Measurements from ENCODE around the gene MVP.

MVP gene

DNA sequence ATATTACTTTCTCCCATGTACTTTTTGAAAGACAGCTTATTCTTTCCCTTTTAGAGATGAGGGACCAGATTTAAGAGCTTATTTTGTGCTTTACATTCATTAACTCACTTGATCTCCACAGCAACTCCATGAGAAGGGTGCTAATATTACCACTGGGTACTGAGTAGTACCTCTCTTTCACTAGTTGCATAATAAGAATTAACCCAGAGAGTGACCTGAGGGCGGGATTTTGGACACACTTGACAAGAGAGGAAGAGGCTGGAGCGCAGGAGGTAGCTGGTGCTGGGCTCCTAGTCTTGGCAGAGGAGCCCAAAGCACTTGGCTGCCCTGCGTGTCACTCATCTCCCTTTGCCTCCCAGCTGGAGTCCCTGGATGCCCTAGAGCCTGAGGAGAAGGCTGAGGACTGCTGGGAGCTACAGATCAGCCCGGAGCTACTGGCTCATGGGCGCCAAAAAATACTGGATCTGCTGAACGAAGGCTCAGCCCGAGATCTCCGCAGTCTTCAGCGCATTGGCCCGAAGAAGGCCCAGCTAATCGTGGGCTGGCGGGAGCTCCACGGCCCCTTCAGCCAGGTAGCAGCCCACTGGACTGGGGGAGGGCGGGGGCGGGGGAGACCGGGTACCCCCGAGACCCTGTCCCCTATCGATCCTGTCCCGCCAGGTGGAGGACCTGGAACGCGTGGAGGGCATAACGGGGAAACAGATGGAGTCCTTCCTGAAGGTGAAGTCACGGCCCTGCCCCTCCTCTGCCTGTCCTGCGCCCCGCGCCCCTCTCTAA, 15.6 kb upstream of the MVP start:
- DNase-seq (ENCODE audit: low read depth in 2 of 2), result no peak

- peak; percentile 95 to 96 for DNase-seq (ENCODE audit: low read depth in 2 of 2)
Observed at GRCh38 chr16:29805232-29806098, 14.8 kb upstream of the MVP start.

- peak in 1 of 2 donors; percentile 61 for DNase-seq (ENCODE audit: low read depth in 2 of 2)
Observed at GRCh38 chr16:29806099-29806579, 14.1 kb upstream of the MVP start, which contains the start of gene MAZ. Gene MAZ, plus strand, starts transcription at chr16:29806529. Its CDS starts 173 bp downstream, at chr16:29806702.

DNA sequence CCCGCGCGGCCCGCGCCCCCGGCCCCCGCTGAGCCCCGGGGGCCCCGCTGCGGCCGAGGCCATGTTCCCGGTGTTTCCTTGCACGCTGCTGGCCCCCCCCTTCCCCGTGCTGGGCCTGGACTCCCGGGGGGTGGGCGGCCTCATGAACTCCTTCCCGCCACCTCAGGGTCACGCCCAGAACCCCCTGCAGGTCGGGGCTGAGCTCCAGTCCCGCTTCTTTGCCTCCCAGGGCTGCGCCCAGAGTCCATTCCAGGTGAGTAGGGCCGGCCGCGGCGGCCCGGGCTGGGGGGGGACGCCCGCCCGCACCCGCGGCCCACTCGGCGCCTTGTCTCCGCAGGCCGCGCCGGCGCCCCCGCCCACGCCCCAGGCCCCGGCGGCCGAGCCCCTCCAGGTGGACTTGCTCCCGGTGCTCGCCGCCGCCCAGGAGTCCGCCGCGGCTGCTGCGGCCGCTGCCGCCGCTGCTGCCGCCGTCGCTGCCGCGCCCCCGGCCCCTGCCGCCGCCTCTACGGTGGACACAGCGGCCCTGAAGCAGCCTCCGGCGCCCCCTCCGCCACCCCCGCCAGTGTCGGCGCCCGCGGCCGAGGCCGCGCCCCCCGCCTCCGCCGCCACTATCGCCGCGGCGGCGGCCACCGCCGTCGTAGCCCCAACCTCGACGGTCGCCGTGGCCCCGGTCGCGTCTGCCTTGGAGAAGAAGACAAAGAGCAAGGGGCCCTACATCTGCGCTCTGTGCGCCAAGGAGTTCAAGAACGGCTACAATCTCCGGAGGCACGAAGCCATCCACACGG, 13.4 kb upstream of the MVP start:
- no peak for DNase-seq (ENCODE audit: low read depth in 2 of 2)

DNA sequence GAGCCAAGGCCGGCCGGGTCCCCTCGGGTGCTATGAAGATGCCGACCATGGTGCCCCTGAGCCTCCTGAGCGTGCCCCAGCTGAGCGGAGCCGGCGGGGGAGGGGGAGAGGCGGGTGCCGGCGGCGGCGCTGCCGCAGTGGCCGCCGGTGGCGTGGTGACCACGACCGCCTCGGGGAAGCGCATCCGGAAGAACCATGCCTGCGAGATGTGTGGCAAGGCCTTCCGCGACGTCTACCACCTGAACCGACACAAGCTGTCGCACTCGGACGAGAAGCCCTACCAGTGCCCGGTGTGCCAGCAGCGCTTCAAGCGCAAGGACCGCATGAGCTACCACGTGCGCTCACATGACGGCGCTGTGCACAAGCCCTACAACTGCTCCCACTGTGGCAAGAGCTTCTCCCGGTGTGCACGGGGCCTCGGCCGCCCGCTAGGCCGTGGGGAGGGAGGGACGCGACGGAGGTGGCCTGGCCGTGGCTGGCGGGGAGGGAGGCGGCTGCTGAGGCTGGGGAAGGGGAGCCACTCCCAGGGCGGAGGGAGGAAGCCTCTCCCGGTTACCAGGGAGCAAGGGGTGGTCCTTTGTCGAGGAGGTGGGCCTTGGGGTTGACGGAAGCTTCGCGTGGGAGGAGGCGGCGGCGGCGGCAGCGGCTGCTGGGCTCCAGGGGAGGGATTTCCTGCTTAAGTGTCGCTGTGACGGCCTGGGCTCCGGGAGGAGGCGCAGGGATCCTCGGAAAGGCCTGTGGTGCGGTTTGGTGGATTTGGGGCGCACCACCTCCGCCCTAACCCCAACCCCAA, 12.6 kb upstream of the MVP start:
- peak; percentile 79 to 81 for DNase-seq (ENCODE audit: low read depth in 2 of 2)

DNA sequence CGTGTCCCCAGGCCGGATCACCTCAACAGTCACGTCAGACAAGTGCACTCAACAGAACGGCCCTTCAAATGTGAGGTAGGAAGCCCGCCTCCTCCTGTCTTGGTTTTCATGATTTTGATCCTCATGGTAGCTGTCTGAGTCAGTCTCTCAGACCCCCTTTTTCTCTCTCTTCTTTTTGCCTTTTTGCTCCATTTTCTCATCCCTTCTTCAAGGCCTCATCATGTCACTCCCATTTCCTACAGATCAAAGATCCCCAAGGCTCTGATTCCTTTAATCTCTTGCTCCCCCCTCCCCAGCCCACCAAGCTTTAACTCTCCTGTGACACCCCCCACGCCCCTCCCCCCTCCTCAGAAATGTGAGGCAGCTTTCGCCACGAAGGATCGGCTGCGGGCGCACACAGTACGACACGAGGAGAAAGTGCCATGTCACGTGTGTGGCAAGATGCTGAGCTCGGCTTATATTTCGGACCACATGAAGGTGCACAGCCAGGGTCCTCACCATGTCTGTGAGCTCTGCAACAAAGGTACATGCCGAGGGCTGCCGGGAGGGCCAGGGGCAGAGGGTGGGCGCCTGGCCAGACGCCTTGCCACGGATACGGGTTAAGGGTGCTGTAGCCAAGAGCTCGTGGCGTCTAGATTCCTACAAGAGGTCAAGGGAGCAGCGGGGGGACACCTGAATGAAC, 11.9 kb upstream of the MVP start:
- no peak for DNase-seq (ENCODE audit: low read depth in 2 of 2)

GRCh38 chr16:29809031-29809747, 11.1 kb upstream of the MVP start:
- no peak for DNase-seq (ENCODE audit: low read depth in 2 of 2)

DNA sequence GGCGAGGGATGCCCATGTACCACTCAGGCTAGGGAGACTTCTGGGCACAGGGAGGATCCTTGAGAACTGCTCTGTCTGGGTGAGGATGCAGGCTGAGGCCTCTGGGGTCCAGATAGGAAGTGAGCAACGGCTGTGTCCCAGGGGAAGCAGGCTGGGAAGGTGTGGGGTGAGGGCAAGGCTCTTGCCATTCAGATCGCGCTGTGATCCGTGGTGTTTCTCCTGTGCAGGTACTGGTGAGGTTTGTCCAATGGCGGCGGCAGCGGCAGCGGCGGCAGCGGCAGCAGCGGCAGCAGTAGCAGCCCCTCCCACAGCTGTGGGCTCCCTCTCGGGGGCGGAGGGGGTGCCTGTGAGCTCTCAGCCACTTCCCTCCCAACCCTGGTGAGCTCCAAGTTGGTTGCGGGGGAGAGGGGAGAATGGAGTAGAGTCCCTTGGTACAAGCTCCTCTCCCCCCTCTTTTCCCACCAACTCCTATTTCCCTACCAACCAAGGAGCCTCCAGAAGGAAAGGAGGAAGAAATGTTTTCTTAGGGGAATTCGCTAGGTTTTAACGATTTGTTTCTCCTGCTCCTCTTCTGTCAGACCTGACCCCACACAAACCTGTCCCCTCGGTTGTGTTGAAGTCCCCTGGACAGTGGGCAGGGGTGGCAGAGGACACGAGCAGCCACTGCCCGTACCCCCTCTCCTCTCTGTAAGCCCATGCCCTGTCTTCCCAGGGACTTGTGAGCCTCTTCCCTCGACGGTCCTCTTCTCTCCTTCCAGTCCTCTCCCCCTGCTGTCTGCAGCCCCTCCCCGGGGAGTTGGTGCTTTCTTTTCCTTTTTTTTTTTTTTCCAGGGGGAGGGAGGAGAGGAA, 10.2 kb upstream of the MVP start:
- no peak for DNase-seq (ENCODE audit: low read depth in 2 of 2)

- DNase-seq (ENCODE audit: low read depth in 2 of 2), result no peak
Observed at GRCh38 chr16:29810699-29811169, 9.5 kb upstream of the MVP start.

GRCh38 chr16:29811170-29811895, 8.9 kb upstream of the MVP start:
- no peak for DNase-seq (ENCODE audit: low read depth in 2 of 2)

GRCh38 chr16:29811896-29812665, 8.2 kb upstream of the MVP start, which contains the start of gene PRRT2:
Gene PRRT2, plus strand, starts transcription at chr16:29812193. Its CDS starts 862 bp downstream, at chr16:29813055.
- DNase-seq (ENCODE audit: low read depth in 2 of 2), result no peak

- no peak for DNase-seq (ENCODE audit: low read depth in 2 of 2)
Observed at GRCh38 chr16:29812754-29813643, 7.3 kb upstream of the MVP start.

- DNase-seq (ENCODE audit: low read depth in 2 of 2), result no peak
Observed at GRCh38 chr16:29813644-29814562, 6.4 kb upstream of the MVP start.

- no peak for DNase-seq (ENCODE audit: low read depth in 2 of 2)
Observed at GRCh38 chr16:29814592-29814991, 5.7 kb upstream of the MVP start.
